Right lobe of liver (tissue), 6 donors: ENCODE measurements around the gene FLOT1. TPM values are rescaled to one million over a fixed set of nuclear protein-coding genes. Genes with fewer than 3 reads are reported as not detected.

Experiments used
- ATAC-seq, 4 donors: fragments of 200-7000 bp; cut with Tn5 transposase; one replicate each; pipeline ENCODE4 v1.9.1; 2020; ENCODE audit warnings: mild to moderate bottlenecking in 4 of 4, moderate library complexity in 4 of 4
- DNase-seq, 3 donors: peaks; one replicate each; pipeline ENCODE4 v3.0.0-alpha.2; 2020
- H3K27ac ChIP-seq, 3 donors: fragments of 200-600 bp; one replicate each; pipeline ENCODE4 v1.8.0; 2022
- H3K27me3 ChIP-seq, 2 donors: fragments of 200-600 bp; one replicate each; pipeline ENCODE4 v1.8.0; 2022
- H3K36me3 ChIP-seq, 4 donors: fragments of 200-600 bp; sonication (generic) in 1 of 4; one replicate each; pipeline versions ENCODE4 v1.5.1 to v1.8.0; 2017 to 2022; ENCODE audit warnings: control low read depth in 1 of 4
- H3K4me1 ChIP-seq, 4 donors: fragments of 200-600 bp; sonication (generic) in 1 of 4; one replicate each; pipeline versions ENCODE4 v1.5.1 to v1.8.0; 2017 to 2022; ENCODE audit warnings: control low read depth in 1 of 4
- H3K4me3 ChIP-seq, 3 donors: fragments of 200-600 bp; one replicate each; pipeline ENCODE4 v1.8.0; 2022
- H3K9me3 ChIP-seq, 4 donors: fragments of 200-600 bp; sonication (generic) in 1 of 4; one replicate each; pipeline versions ENCODE4 v1.5.1 to v1.8.0; 2017 to 2022; ENCODE audit warnings: control low read depth in 1 of 4
- CTCF ChIP-seq, 4 donors: fragments of 200-600 bp in 3 of 4; fragments of 450-650 bp in 1 of 4; IDR thresholded peaks; one replicate each; pipeline versions ENCODE4 v1.5.1 to v1.8.0; 2016 to 2022; ENCODE audit warnings: antibody characterized with exemption in 4 of 4, mild to moderate bottlenecking in 2 of 4
- POLR2A ChIP-seq: fragments of 450-650 bp; IDR thresholded peaks from one replicate; pipeline ENCODE4 v1.6.1; 2017; ENCODE audit warnings: antibody characterized with exemption, mild to moderate bottlenecking
- WGBS: methylation state at CpG from one replicate; pipeline ENCODE4 v1.1.6; 2018; ENCODE audit warnings: low coverage, low lambda C conversion rate; ENCODE audit not compliant: insufficient coverage; ENCODE audit errors: missing lambda C conversion rate; 5-methylcytosine and 5-hydroxymethylcytosine counted together
- intact Hi-C, 2 donors: fragments of 100-400 bp; cut with DNase I; formaldehyde crosslinking; loops; one replicate each; pipeline versions ENCODE4 v1.11.2 to v1.14.1; 2022
- total RNA-seq, 6 experiments: library from RNA; depleted of rRNA in 2 of 6; stranded (reverse); fragments of >200 nt in 2 of 6; fragmentation: NEBNext Ultra II Directional in 3 of 6; extraction: Animal tissue kit (Norgen Biotek cat#: 25700) in 3 of 6; gene quantifications; one replicate each; pipeline versions ENCODE4 v1.1.0 to v1.2.4, GENCODE V29; 2016 to 2023
- donor health status: DM: no; HTN: yes; CAD: no.
- donor health status: DM: no; HTN: no; CAD: no.
- donor health status: DM: no; HTN: no; CAD: no.
- donor health status: DM: no; HTN: yes; CAD: no.
- donor health status: DM: no; HTN: yes; CAD: no.

The FLOT1 gene
- total RNA-seq, 6 experiments from 2014 or later = 37.1 to 92.2 (median 73.5) TPM

GRCh38 chr6:30754631-30755030, 12.1 kb upstream of the FLOT1 start:
- DNase-seq (no peak), ATAC-seq (no peak)
- no peak for TF ChIP-seq CTCF (IDR thresholded peaks at IDR 0.05)
- no peak for TF ChIP-seq POLR2A
- H3K27me3 ChIP-seq = no peaks in the 10 kb centered on the region
- no peak overlapping the region for H3K27ac ChIP-seq
- no peak overlapping the region for H3K4me3 ChIP-seq
- WGBS = 94% methylated on average over 2 of the region's 3 CpGs
- no peaks in the 10 kb centered on the region for H3K9me3 ChIP-seq
- H3K36me3 ChIP-seq = no peaks in the 10 kb centered on the region
- peaks cover 0 to 11% (median 5%) of the 10 kb centered on the region in 4 donors for H3K4me1 ChIP-seq
- intact Hi-C loops = no loop called here

GRCh38 chr6:30752157-30752927, 9.9 kb upstream of the FLOT1 start:
- H3K4me1 ChIP-seq = peaks cover 0 to 16% (median 7%) of the 10 kb centered on the region in 4 donors
- H3K27ac ChIP-seq = peak overlapping the region; percentile 15 to 67 (median 42)
- no peak for TF ChIP-seq CTCF (IDR thresholded peaks at IDR 0.05)
- no peak for TF ChIP-seq POLR2A
- H3K27me3 ChIP-seq = no peaks in the 10 kb centered on the region
- WGBS = 81% methylated on average over 5 of the region's 12 CpGs
- intact Hi-C loops = no loop called here
- DNase-seq (peak; percentile 59 to 78 (median 68)), ATAC-seq (peak; percentile 45 to 65 (median 52))
- no peaks in the 10 kb centered on the region for H3K9me3 ChIP-seq
- H3K4me3 ChIP-seq = no peak overlapping the region
- H3K36me3 ChIP-seq = no peaks in the 10 kb centered on the region

GRCh38 chr6:30750379-30750668, 7.8 kb upstream of the FLOT1 start:
- intact Hi-C loops = no loop called here
- ATAC-seq (peak; percentile 24 to 51 (median 36)), DNase-seq (no peak)
- Histone ChIP-seq H3K4me3 (no peak overlapping the region), H3K9me3 (no peaks in the 10 kb centered on the region), H3K4me1 (peaks cover 0 to 16% (median 7%) of the 10 kb centered on the region in 4 donors), H3K27me3 (no peaks in the 10 kb centered on the region), H3K27ac (peak overlapping the region; percentile 43 to 58 (median 57)), H3K36me3 (no peaks in the 10 kb centered on the region)
- no peak for TF ChIP-seq POLR2A
- no peak for TF ChIP-seq CTCF (IDR thresholded peaks at IDR 0.05)

- Histone ChIP-seq H3K4me1 (peaks cover 0 to 17% (median 8%) of the 10 kb centered on the region in 4 donors), H3K27ac (peak overlapping the region; percentile 43 to 58 (median 57)), H3K4me3 (no peak overlapping the region), H3K9me3 (no peaks in the 10 kb centered on the region), H3K27me3 (no peaks in the 10 kb centered on the region), H3K36me3 (no peaks in the 10 kb centered on the region)
- TF ChIP-seq CTCF (IDR thresholded peaks at IDR 0.05) = no peak
- no peak for TF ChIP-seq POLR2A
- WGBS = 76% methylated on average over 8 of the region's 12 CpGs
- DNase-seq = no peak
- peak; percentile 35 to 74 (median 64) for ATAC-seq
- intact Hi-C loops = no loop called here
Observed at GRCh38 chr6:30749554-30750378, 7.3 kb upstream of the FLOT1 start.
